Activated naive CD8-positive, alpha-beta T cell (primary cell): ENCODE measurements around the gene DOCK8.
"Not testable (repeated sequence)": the region's sequence is repeated elsewhere in the genome, so short reads cannot be mapped to it uniquely, and the experiment has no call there.

Source experiments
- H3K27ac Mint-ChIP-seq: one replicate; pipeline ENCODE4 v1.8.0; 2021; ENCODE audit warnings: mixed read lengths
- H3K27me3 Mint-ChIP-seq: one replicate; pipeline ENCODE4 v1.8.0; 2021; ENCODE audit warnings: mixed read lengths
- H3K36me3 Mint-ChIP-seq: one replicate; pipeline ENCODE4 v1.8.0; 2021; ENCODE audit warnings: mixed read lengths
- H3K4me1 Mint-ChIP-seq: one replicate; pipeline ENCODE4 v1.8.0; 2021; ENCODE audit warnings: low read depth, mixed read lengths
- H3K4me3 Mint-ChIP-seq: one replicate; pipeline ENCODE4 v1.8.0; 2021; ENCODE audit warnings: mild to moderate bottlenecking, mixed read lengths
- H3K9me3 Mint-ChIP-seq: one replicate; pipeline ENCODE4 v1.8.0; 2021; ENCODE audit warnings: low read depth, mixed read lengths

Gene DOCK8

GRCh38 chr9:219036-219435, 4.4 kb downstream of the DOCK8 start:
- H3K36me3 Mint-ChIP-seq, H3K4me1 Mint-ChIP-seq, H3K27me3 Mint-ChIP-seq, H3K4me3 Mint-ChIP-seq, H3K27ac Mint-ChIP-seq, H3K9me3 Mint-ChIP-seq: not testable (repeated sequence)

DNA sequence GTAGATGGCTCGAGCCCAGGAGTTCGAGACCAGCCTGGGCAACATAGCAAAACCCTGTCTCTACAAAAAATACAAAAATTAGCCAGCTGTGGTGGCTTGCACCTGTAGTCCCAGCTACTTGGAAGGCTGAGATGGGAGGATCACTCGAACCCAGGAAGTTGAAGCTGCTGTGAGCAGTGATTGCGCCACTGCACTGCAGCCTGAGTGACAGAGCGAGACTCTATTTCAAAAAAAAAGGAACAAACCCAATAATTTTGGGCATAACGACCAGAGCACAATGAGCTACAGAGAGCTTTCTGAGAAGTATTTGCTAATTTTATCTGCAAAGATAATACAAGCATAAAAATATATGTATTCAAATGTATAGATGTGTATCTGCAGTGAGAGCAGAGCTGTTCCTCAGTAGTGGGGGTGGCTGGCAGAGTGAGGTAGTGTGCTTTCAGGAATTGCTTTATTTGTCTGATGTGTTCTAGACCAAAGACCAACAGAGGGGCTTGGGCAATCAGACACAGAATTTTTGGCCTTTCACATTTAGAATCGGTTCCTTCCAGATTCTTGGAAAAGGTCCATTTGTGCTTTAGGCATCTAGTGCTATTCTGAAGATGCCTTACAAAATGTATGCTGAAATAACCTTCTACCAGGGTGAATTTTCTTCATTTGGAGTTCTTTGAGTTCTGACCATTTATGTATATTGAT, 5.2 kb downstream of the DOCK8 start:
- Mint-ChIP-seq H3K4me3 (no peak overlapping the region), H3K27ac (no peak overlapping the region), H3K27me3 (peaks cover 6% of the 10 kb centered on the region), H3K36me3 (no peaks in the 10 kb centered on the region), H3K9me3 (no peaks in the 10 kb centered on the region), H3K4me1 (peaks cover 5% of the 10 kb centered on the region)

DNA sequence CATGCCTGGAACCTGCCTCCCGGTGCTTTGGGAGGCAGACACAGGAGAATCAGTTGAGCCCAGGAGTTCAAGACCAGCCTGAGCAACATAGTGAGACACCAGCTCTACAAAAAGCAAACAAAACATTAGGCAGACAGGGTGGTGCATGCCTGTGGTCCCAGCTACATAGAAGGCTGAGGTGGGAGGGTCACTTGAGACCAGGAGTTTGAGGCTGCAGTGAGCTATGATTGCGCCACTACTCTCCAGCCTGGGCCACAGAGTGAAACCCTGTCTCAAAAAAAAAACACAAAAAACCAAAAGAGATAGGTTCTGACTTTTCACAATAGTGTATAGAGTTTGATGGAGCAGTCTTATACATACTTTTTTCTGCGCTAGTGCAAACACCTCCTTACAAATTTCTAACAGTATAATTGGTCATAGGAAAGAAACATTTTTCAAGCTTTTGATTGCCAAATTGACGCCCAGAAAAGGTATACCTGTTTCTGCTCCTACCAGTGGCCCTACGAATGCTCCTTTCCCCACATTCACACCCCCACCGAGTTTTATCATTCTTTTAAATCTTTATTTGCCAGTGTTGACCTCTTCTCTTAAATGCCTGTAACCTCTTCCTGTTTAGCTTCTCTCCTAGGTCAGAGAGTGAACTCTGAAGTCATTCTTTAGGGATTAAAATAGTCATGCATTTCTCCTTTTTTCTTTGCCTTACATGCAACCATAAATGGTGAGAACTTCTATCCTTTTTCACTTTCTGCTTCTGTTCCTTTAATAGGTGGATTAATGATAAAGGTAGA, 7.5 kb downstream of the DOCK8 start:
- Mint-ChIP-seq H3K27ac (peak overlapping the region; percentile 5), H3K9me3 (no peaks in the 10 kb centered on the region), H3K4me1 (peaks cover 2% of the 10 kb centered on the region), H3K36me3 (no peaks in the 10 kb centered on the region), H3K4me3 (no peak overlapping the region), H3K27me3 (peaks cover 1% of the 10 kb centered on the region)

DNA sequence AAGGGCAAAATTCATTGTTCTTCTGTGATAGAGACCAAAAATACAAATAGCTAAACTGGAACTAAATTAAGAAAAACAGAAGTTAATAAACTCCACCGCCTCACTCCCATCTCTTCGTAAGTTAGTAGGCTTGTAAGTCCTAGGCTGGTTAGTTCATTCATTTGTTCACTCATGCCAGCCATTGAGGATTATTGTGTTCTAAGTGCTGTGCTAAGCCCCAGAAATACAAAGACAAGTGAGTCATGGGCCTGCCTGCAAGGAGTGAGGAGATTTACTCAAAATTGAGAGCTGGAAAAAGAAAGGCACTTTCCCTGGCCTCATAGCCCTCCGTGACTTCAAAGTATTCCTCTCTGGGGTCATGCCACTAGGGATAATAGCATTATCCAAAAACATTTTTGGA, 8.5 kb downstream of the DOCK8 start:
- H3K27me3 Mint-ChIP-seq = peaks cover 1% of the 10 kb centered on the region
- no peak overlapping the region for H3K4me3 Mint-ChIP-seq
- no peaks in the 10 kb centered on the region for H3K9me3 Mint-ChIP-seq
- no peaks in the 10 kb centered on the region for H3K36me3 Mint-ChIP-seq
- H3K4me1 Mint-ChIP-seq = peaks cover 2% of the 10 kb centered on the region
- no peak overlapping the region for H3K27ac Mint-ChIP-seq

GRCh38 chr9:224026-224425, 9.4 kb downstream of the DOCK8 start:
- H3K27me3 Mint-ChIP-seq = peaks cover 1% of the 10 kb centered on the region
- no peak overlapping the region for H3K4me3 Mint-ChIP-seq
- no peaks in the 10 kb centered on the region for H3K36me3 Mint-ChIP-seq
- peaks cover 2% of the 10 kb centered on the region for H3K4me1 Mint-ChIP-seq
- H3K27ac Mint-ChIP-seq = no peak overlapping the region
- no peaks in the 10 kb centered on the region for H3K9me3 Mint-ChIP-seq

DNA sequence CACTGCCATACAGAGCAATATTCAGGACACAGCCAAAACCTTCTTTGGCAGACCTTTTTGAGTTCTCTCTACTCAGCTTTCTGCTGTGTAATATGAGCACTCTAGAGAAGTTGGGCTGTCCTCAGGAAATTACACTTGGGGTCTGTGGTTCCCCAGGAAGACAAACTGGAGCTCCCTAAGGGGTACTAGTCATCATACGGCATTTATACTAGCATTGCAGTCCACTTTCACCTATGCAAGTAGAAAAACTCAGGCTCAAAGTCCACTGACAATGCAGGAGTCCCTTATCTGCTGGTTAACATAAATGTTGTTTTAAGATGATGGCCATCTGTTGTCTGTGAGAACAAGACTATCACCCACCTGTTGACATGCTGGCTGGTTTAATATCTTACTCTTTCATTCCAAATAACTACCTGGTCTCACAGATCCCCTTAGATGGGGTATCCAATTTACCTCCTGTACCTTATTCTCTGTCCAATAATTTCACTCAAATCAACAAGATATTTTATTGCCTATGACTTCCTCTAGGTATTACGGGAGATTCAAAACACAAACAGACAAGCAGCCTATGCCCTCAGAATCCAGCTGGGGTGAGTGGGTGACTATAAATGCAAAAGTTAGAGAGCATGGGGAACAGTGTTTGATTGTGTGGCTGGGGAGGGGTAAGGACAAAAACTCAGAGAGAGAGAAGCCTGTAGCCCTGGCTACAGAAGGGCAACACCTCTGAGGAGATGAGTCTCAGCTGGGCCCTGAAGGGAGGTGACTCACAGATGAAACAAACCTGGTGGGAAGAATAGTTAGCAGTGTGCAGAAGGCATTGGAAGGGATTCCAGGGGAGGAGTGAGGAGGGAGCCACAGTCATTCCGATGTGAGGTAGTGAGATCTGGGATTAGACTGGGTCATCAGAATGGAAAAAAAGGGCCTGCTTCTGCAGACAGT, 10.2 kb downstream of the DOCK8 start:
- no peaks in the 10 kb centered on the region for H3K9me3 Mint-ChIP-seq

DNA sequence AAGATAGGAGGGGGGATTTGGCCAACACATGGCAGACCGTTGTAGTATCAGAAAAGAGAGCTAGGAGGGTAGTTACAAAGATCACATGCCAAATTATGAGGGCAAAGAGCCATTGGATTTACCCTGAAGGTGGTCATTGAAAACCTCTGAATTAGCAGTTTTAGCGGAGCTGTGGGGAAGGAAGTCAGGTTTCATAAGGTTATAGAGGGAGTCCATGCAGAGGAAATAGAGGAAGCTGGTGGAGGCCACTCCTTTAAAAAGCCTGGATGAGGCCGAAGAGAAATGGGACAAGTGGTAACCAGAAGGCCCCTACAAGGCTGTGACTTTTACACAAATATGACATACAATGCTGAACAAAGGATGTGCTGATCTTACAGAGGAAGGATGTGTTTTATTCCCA, 13.2 kb downstream of the DOCK8 start:
- Mint-ChIP-seq H3K36me3 (no peaks in the 10 kb centered on the region), H3K27ac (no peak overlapping the region), H3K4me3 (no peak overlapping the region), H3K27me3 (peaks cover 1% of the 10 kb centered on the region), H3K9me3 (no peaks in the 10 kb centered on the region), H3K4me1 (no peaks in the 10 kb centered on the region)

More for the DNA sequence above, 10.2 kb downstream of the DOCK8 start:
- peaks cover 1% of the 10 kb centered on the region for H3K27me3 Mint-ChIP-seq
- H3K36me3 Mint-ChIP-seq = no peaks in the 10 kb centered on the region
- H3K27ac Mint-ChIP-seq = no peak overlapping the region
- H3K4me1 Mint-ChIP-seq = peaks cover 2% of the 10 kb centered on the region
- no peak overlapping the region for H3K4me3 Mint-ChIP-seq

GRCh38 chr9:228929-229695, 14.4 kb downstream of the DOCK8 start:
- Mint-ChIP-seq H3K27ac (no peak overlapping the region), H3K9me3 (no peaks in the 10 kb centered on the region)

GRCh38 chr9:231625-232024, 17.0 kb downstream of the DOCK8 start:
- not testable (repeated sequence) for H3K36me3 Mint-ChIP-seq, H3K27me3 Mint-ChIP-seq, H3K4me1 Mint-ChIP-seq, H3K27ac Mint-ChIP-seq, H3K4me3 Mint-ChIP-seq, H3K9me3 Mint-ChIP-seq

More at GRCh38 chr9:228929-229695, 14.4 kb downstream of the DOCK8 start:
- no peaks in the 10 kb centered on the region for H3K27me3 Mint-ChIP-seq
- no peaks in the 10 kb centered on the region for H3K4me1 Mint-ChIP-seq
- H3K36me3 Mint-ChIP-seq = no peaks in the 10 kb centered on the region
- H3K4me3 Mint-ChIP-seq = no peak overlapping the region

DNA sequence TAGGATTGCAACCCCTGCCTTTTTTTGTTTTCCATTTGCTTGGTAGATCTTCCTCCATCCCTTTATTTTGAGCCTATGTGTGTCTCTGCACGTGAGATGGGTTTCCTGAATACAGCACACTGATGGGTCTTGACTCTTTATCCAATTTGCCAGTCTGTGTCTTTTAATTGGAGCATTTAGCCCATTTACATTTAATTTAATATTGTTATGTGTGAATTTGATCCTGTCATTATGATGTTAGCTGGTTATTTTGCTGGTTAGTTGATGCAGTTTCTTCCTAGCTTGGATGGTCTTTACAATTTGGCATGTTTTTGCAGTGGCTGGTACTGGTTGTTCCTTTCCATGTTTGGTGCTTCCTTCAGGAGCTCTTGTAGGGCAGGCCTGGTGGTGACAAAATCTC, 19.0 kb downstream of the DOCK8 start:
- H3K36me3 Mint-ChIP-seq, H3K27me3 Mint-ChIP-seq, H3K4me3 Mint-ChIP-seq, H3K27ac Mint-ChIP-seq, H3K9me3 Mint-ChIP-seq: not testable (repeated sequence)
- H3K4me1 Mint-ChIP-seq = peaks cover 16% of the 10 kb centered on the region

- Mint-ChIP-seq H3K27me3 (no peaks in the 10 kb centered on the region), H3K36me3 (no peaks in the 10 kb centered on the region), H3K27ac (no peak overlapping the region), H3K4me3 (peak overlapping the region; percentile 27), H3K4me1 (peaks cover 20% of the 10 kb centered on the region), H3K9me3 (peaks cover 5% of the 10 kb centered on the region)
These were observed 22.6 kb downstream of the DOCK8 start for GRCh38 chr9:237141-237857.

DNA sequence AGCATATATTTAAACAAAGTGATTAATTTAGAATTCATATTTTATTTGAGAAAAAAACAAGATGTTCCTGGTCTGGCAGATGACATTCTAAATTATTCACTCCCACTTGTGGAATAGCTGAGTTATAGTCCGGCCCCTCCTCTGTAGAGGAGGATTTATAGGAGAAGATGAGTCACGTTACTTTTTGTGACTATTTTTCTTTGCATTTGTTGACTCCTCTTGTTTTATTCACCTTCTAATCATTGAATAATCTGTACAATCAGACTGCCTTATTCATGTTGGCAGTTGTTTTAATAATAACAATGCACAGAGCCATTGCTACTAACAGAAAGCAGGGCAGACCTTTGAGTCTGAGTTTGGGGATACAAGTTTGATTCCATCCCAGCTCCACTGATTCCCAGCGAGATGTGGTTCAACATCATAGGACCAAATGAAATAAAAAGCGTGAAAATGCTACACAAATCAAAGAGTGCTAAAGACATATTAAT, 23.2 kb downstream of the DOCK8 start:
- no peaks in the 10 kb centered on the region for H3K36me3 Mint-ChIP-seq
- H3K4me3 Mint-ChIP-seq = no peak overlapping the region
- no peak overlapping the region for H3K27ac Mint-ChIP-seq
- peaks cover 5% of the 10 kb centered on the region for H3K9me3 Mint-ChIP-seq
- H3K27me3 Mint-ChIP-seq = no peaks in the 10 kb centered on the region
- peaks cover 20% of the 10 kb centered on the region for H3K4me1 Mint-ChIP-seq

DNA sequence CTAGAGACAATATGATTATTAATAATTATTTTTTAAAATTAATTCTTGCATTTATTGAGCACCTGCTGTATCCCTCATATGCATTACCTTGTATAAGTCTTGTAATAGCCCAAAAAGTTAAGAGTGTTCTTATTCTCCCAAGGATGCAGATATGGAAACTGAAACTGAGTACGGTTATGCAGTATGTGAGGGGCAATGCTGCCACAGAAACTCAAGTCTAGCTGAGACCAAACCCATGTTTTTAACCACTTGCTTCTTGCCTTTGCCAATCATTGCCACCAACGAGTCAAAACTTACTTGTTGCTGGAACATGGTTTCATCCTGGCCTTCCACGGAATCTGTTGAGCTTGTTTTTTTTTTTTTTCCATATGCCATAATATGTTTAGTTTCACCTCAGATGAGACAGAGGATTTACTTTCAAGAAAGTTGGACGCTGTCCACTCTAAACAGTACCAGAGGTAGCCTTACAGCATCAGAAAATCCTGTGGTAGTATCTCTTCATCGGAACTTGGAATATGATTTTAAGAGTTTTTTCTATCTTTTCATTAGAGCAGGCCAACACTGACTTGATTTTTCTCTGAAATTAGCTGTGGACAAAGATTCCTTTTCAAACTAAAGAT, 27.9 kb downstream of the DOCK8 start:
- no peaks in the 10 kb centered on the region for H3K27me3 Mint-ChIP-seq
- no peak overlapping the region for H3K4me3 Mint-ChIP-seq
- no peaks in the 10 kb centered on the region for H3K36me3 Mint-ChIP-seq
- no peaks in the 10 kb centered on the region for H3K9me3 Mint-ChIP-seq
- no peak overlapping the region for H3K27ac Mint-ChIP-seq
- H3K4me1 Mint-ChIP-seq = peaks cover 11% of the 10 kb centered on the region
